ENCODE measurements around the gene SPACA4.
"Not testable (repeated sequence)": the region's sequence is repeated elsewhere in the genome, so short reads cannot be mapped to it uniquely, and the experiment has no call there.

The SPACA4 gene

GRCh38 chr19:48631225-48631624 lies 24.7 kb downstream of the SPACA4 start:
- Histone ChIP-seq H3K9me2 (replicated peaks; ENCODE audit: control insufficient read depth, low read length) (no peaks in the 10 kb centered on the region), H3K36me3 (ENCODE audit: control insufficient read depth, low read length) (peaks cover 35% of the 10 kb centered on the region), H3F3A (ENCODE audit: control insufficient read depth, insufficient read depth) (peaks cover 8% of the 10 kb centered on the region; the same call in 1 of the 2 replicates), H3K27ac (ENCODE audit: low read depth, low read length) (no peak overlapping the region), H4K20me1 (ENCODE audit: control insufficient read depth, insufficient read depth, low read depth, low read length) (no peaks in the 10 kb centered on the region), H3K4me3 (ENCODE audit: low read length) (no peak overlapping the region), H3K4me2 (ENCODE audit: low read length) (no peak overlapping the region), H3K79me2 (ENCODE audit: control insufficient read depth, low read length) (peaks cover 24% of the 10 kb centered on the region), H3K9me3 (ENCODE audit: control insufficient read depth, insufficient read depth, low read length) (no peaks in the 10 kb centered on the region), H3K4me1 (ENCODE audit: control insufficient read depth, low read length) (peaks cover 33% of the 10 kb centered on the region), H3K27me3 (ENCODE audit: control insufficient read depth, low read length) (no peaks in the 10 kb centered on the region)
- TF ChIP-seq CTCF (IDR thresholded peaks at IDR 0.05; ENCODE audit: low read depth, low read length, poor library complexity, severe bottlenecking): no peak
- no peak for TF ChIP-seq EZH2phosphoT487 (IDR thresholded peaks at IDR 0.05; ENCODE audit: borderline replicate concordance, low read length)

- Histone ChIP-seq H3F3A (ENCODE audit: control insufficient read depth, insufficient read depth) (peaks cover 15% of the 10 kb centered on the region), H3K79me2 (ENCODE audit: control insufficient read depth, low read length) (peaks cover 27% of the 10 kb centered on the region), H3K4me2 (ENCODE audit: low read length) (peak overlapping the region; percentile 93), H3K36me3 (ENCODE audit: control insufficient read depth, low read length) (peaks cover 35% of the 10 kb centered on the region), H3K4me1 (ENCODE audit: control insufficient read depth, low read length) (peaks cover 43% of the 10 kb centered on the region)
- not testable (repeated sequence) for H4K20me1 ChIP-seq (ENCODE audit: control insufficient read depth, insufficient read depth, low read depth, low read length); H3K4me3 ChIP-seq (ENCODE audit: low read length); H3K27ac ChIP-seq (ENCODE audit: low read depth, low read length); H3K27me3 ChIP-seq (ENCODE audit: control insufficient read depth, low read length); H3K9me3 ChIP-seq (ENCODE audit: control insufficient read depth, insufficient read depth, low read length); H3K9me2 ChIP-seq (replicated peaks; ENCODE audit: control insufficient read depth, low read length)
Observed at GRCh38 chr19:48632286-48632685, 25.7 kb downstream of the SPACA4 start.

- Histone ChIP-seq H3F3A (ENCODE audit: control insufficient read depth, insufficient read depth) (peaks cover 15% of the 10 kb centered on the region), H3K4me2 (ENCODE audit: low read length) (peak overlapping the region; percentile 93)
Observed at GRCh38 chr19:48632692-48633147, 26.2 kb downstream of the SPACA4 start.

More at GRCh38 chr19:48632692-48633147, 26.2 kb downstream of the SPACA4 start:
- no peak overlapping the region for H3K27ac ChIP-seq (ENCODE audit: low read depth, low read length)
- H3K79me2 ChIP-seq (ENCODE audit: control insufficient read depth, low read length): peaks cover 27% of the 10 kb centered on the region
- peak overlapping the region; percentile 87; the same call in 1 of the 2 replicates for H3K4me3 ChIP-seq (ENCODE audit: low read length)
- H4K20me1 ChIP-seq (ENCODE audit: control insufficient read depth, insufficient read depth, low read depth, low read length): no peaks in the 10 kb centered on the region
- peaks cover 35% of the 10 kb centered on the region for H3K36me3 ChIP-seq (ENCODE audit: control insufficient read depth, low read length)
- no peaks in the 10 kb centered on the region for H3K9me3 ChIP-seq (ENCODE audit: control insufficient read depth, insufficient read depth, low read length)
- TF ChIP-seq CTCF (IDR thresholded peaks at IDR 0.05; ENCODE audit: low read depth, low read length, poor library complexity, severe bottlenecking): no peak
- no peak for TF ChIP-seq EZH2phosphoT487 (IDR thresholded peaks at IDR 0.05; ENCODE audit: borderline replicate concordance, low read length)
- H3K9me2 ChIP-seq (replicated peaks; ENCODE audit: control insufficient read depth, low read length): no peaks in the 10 kb centered on the region
- H3K4me1 ChIP-seq (ENCODE audit: control insufficient read depth, low read length): peaks cover 43% of the 10 kb centered on the region
- H3K27me3 ChIP-seq (ENCODE audit: control insufficient read depth, low read length): no peaks in the 10 kb centered on the region
